Fibroblast of lung (primary cell): ENCODE results near the gene RARRES1. TPM values are rescaled to one million over a fixed set of nuclear protein-coding genes. Genes with fewer than 3 reads are reported as not detected.
A peak's percentile ranks its signal among the peaks of the same experiment; 100 is the strongest.

Experiments
- DNase-seq, 2 donors: peaks; one replicate each; pipeline versions ENCODE4 v3.0.0 to v3.0.0-alpha.2; 2010; ENCODE audit warnings: low read depth in 2 of 2
- H2AFZ ChIP-seq: 2 replicates; pipeline ENCODE4 v1.5.1; 2012; ENCODE audit warnings: low read length, control low read depth, inconsistent platforms
- H3K27ac ChIP-seq: 2 replicates; pipeline ENCODE4 v1.5.1; 2011; ENCODE audit warnings: low read length, control low read depth; ENCODE audit not compliant: insufficient read depth
- H3K27me3 ChIP-seq: 2 replicates; pipeline ENCODE4 v1.5.1; 2011; ENCODE audit warnings: mild to moderate bottlenecking, low read length; ENCODE audit not compliant: control insufficient read depth, insufficient read depth
- H3K36me3 ChIP-seq: 2 replicates; pipeline ENCODE4 v1.5.1; 2011; ENCODE audit warnings: low read length; ENCODE audit not compliant: control insufficient read depth, insufficient read depth
- H3K4me1 ChIP-seq: 2 replicates; pipeline ENCODE4 v1.5.1; 2011; ENCODE audit warnings: low read length; ENCODE audit not compliant: control insufficient read depth, insufficient read depth; ENCODE audit errors: extremely low read depth
- H3K4me2 ChIP-seq: 2 replicates; pipeline ENCODE4 v1.5.1; 2011; ENCODE audit warnings: low read length, control low read depth; ENCODE audit not compliant: insufficient read depth; ENCODE audit errors: extremely low read depth
- H3K4me3 ChIP-seq, 4 experiments: fragments of 200-600 bp in 1 of 4; sonication (generic) in 1 of 4; replicated peaks in 1 of 4; 2 replicates each; pipeline ENCODE4 v1.5.1; 2011 to 2016; ENCODE audit warnings: low read length in 4 of 4, low read depth in 3 of 4, mild to moderate bottlenecking in 3 of 4, control low read depth in 2 of 4, inconsistent platforms in 1 of 4, mixed read lengths in 1 of 4; ENCODE audit not compliant: insufficient read depth in 1 of 4; ENCODE audit errors: control extremely low read depth in 1 of 4
- H3K79me2 ChIP-seq: 2 replicates; pipeline ENCODE4 v1.5.1; 2012; ENCODE audit warnings: mild to moderate bottlenecking, low read length, inconsistent platforms; ENCODE audit not compliant: control insufficient read depth, insufficient read depth
- H3K9ac ChIP-seq: 2 replicates; pipeline ENCODE4 v1.5.1; 2011; ENCODE audit warnings: mild to moderate bottlenecking, low read length, control low read depth; ENCODE audit not compliant: insufficient read depth
- H3K9me3 ChIP-seq: 2 replicates; pipeline ENCODE4 v1.5.1; 2012; ENCODE audit warnings: low read depth, low read length; ENCODE audit not compliant: control insufficient read depth, insufficient read depth
- H4K20me1 ChIP-seq: 2 replicates; pipeline ENCODE4 v1.5.1; 2011; ENCODE audit warnings: low read length; ENCODE audit not compliant: control insufficient read depth, insufficient read depth; ENCODE audit errors: extremely low read depth
- EZH2 ChIP-seq: IDR thresholded peaks from 2 replicates; pipeline ENCODE4 v1.5.1; 2012; ENCODE audit warnings: low read length, control low read depth, mild to moderate bottlenecking; ENCODE audit errors: missing control alignments
- polyA plus RNA-seq, 2 donors: library from polyadenylated mRNA; depleted of rRNA in 1 of 2; stranded (reverse) in 1 of 2; unstranded in 1 of 2; fragments of >200 nt; gene quantifications; 2 replicates each; pipeline ENCODE4 v1.2.1, GENCODE V29; 2011 to 2012; ENCODE audit warnings: missing spikeins in 1 of 2
- total RNA-seq: library from RNA; depleted of rRNA; stranded (reverse); fragments of >200 nt; gene quantifications from 2 replicates; pipeline ENCODE4 v1.2.1, GENCODE V29; 2014
- TF ChIP-seq, protein P1 (sequence below), 2 donors: IDR thresholded peaks in 1 of 2; conservative IDR thresholded peaks in 1 of 2; 1 replicate in 1 of 2; 2 replicates in 1 of 2; pipeline ENCODE4 v1.5.1; 2011 to 2012; ENCODE audit warnings: low read length in 2 of 2, control low read depth in 1 of 2, inconsistent platforms in 1 of 2, low read depth in 1 of 2, mild to moderate bottlenecking in 1 of 2

The RARRES1 gene
- total and polyA plus RNA-seq, 2 donors (not counting 1 experiment from before 2014, with no cell fraction given): 27.7 to 93.3 TPM

DNA sequence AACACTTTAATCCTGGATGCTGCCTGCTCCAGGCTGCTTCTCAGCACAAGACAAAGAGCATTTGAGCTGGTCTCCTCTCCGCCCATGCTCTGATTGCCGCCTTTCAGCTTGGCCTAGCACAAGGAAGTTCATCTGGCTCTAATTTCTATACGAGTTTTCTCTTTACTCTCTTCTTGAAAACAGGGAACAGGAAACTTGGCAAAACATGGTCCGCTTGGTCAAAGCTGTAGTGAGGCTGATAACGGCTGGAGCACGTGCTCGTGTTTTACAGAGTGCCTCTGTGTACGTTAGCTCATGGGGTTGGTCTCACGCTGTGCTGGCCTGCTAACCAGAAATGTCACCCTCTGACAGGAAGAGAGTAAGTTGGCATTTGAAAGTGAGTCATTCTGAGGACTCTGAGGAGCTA is 19.2 kb downstream of the RARRES1 start:
- Histone ChIP-seq H3K9me3 (no peaks in the 10 kb centered on the region), H3K4me3 (no peak overlapping the region), H3K27me3 (no peaks in the 10 kb centered on the region), H3K9ac (no peak overlapping the region), H3K36me3 (no peaks in the 10 kb centered on the region), H3K79me2 (no peaks in the 10 kb centered on the region), H4K20me1 (no peaks in the 10 kb centered on the region), H2AFZ (no peak overlapping the region), H3K27ac (no peak overlapping the region), H3K4me1 (peaks cover 18% of the 10 kb centered on the region), H3K4me2 (no peak overlapping the region)
- no peak for TF ChIP-seq EZH2
- TF ChIP-seq, protein P1, sequence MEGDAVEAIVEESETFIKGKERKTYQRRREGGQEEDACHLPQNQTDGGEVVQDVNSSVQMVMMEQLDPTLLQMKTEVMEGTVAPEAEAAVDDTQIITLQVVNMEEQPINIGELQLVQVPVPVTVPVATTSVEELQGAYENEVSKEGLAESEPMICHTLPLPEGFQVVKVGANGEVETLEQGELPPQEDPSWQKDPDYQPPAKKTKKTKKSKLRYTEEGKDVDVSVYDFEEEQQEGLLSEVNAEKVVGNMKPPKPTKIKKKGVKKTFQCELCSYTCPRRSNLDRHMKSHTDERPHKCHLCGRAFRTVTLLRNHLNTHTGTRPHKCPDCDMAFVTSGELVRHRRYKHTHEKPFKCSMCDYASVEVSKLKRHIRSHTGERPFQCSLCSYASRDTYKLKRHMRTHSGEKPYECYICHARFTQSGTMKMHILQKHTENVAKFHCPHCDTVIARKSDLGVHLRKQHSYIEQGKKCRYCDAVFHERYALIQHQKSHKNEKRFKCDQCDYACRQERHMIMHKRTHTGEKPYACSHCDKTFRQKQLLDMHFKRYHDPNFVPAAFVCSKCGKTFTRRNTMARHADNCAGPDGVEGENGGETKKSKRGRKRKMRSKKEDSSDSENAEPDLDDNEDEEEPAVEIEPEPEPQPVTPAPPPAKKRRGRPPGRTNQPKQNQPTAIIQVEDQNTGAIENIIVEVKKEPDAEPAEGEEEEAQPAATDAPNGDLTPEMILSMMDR (conservative IDR thresholded peaks at IDR 0.05 in 1 of 2, IDR thresholded peaks at IDR 0.05 in 1 of 2; ENCODE audit: low read depth in 1 of 2, low read length in 2 of 2): no peak
- DNase-seq: peak; percentile 50 to 54

DNA sequence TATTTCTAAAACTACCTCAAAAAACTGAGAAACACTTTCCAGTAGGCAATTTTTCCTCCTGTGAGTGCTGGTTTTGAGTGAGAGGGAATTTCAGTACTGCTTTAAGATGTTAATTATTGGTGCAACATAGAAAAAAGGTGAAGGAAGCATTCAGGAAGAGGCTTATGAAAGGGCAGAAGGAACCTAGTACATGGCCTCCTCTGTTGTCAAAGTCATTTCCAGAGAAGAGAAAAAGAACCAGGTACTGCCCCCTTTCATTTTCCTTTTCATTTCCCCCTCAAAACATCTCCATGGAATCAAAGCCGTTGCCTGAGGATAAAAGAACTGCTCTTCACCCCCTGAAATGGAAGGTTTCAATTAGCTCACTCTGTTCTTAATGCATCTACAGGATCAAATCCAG is 19.8 kb downstream of the RARRES1 start:
- no peak for DNase-seq
- H3K36me3 ChIP-seq: no peaks in the 10 kb centered on the region

DNA sequence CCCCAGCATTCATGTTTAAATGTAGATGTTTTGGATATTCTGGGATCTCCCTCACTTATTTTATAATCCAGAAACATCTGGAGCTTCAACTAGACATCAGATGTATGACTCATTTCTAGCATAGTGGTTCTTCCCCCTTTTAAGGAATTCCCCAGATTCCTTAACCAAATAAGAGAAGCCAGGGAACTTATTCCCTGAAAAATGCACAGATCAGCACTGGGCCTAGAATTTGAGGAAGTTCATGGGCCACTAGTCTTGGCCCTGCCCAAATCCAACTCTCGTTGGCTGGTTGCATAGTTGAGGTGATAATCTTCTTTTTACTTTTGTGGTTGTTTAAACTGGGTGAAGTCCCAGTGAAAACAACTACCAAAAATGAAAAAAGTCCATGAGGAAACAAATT is 20.4 kb downstream of the RARRES1 start:
- Histone ChIP-seq H2AFZ (no peak overlapping the region), H3K4me1 (peaks cover 14% of the 10 kb centered on the region), H3K9me3 (no peaks in the 10 kb centered on the region), H3K79me2 (no peaks in the 10 kb centered on the region), H3K9ac (no peak overlapping the region), H3K36me3 (no peaks in the 10 kb centered on the region), H3K4me3 (no peak overlapping the region), H3K4me2 (no peak overlapping the region), H3K27ac (peak overlapping the region; percentile 59), H4K20me1 (no peaks in the 10 kb centered on the region), H3K27me3 (no peaks in the 10 kb centered on the region)
- DNase-seq: peak; percentile 88 to 96
- TF ChIP-seq, protein P1 (conservative IDR thresholded peaks at IDR 0.05 in 1 of 2, IDR thresholded peaks at IDR 0.05 in 1 of 2; ENCODE audit: low read depth in 1 of 2, low read length in 2 of 2): no peak
- no peak for TF ChIP-seq EZH2

More for the DNA sequence above, 19.8 kb downstream of the RARRES1 start:
- no peak overlapping the region for H3K4me2 ChIP-seq
- no peaks in the 10 kb centered on the region for H3K79me2 ChIP-seq
- no peak overlapping the region for H2AFZ ChIP-seq
- H4K20me1 ChIP-seq: no peaks in the 10 kb centered on the region
- no peaks in the 10 kb centered on the region for H3K27me3 ChIP-seq
- H3K9me3 ChIP-seq: no peaks in the 10 kb centered on the region
- no peak overlapping the region for H3K4me3 ChIP-seq
- H3K27ac ChIP-seq: peak overlapping the region; percentile 59
- peaks cover 16% of the 10 kb centered on the region for H3K4me1 ChIP-seq
- no peak overlapping the region for H3K9ac ChIP-seq
- TF ChIP-seq, protein P1 (conservative IDR thresholded peaks at IDR 0.05 in 1 of 2, IDR thresholded peaks at IDR 0.05 in 1 of 2; ENCODE audit: low read depth in 1 of 2, low read length in 2 of 2): no peak
- no peak for TF ChIP-seq EZH2
